Glutamatergic neuron (in vitro differentiated cells): Measurements from ENCODE around the gene CDC16. TPM values are rescaled to one million over a fixed set of nuclear protein-coding genes. Genes with fewer than 3 reads are reported as not detected.

Source experiments
- DNase-seq: peaks from one replicate; pipeline ENCODE4 v3.0.0; 2022
- H3K27ac Mint-ChIP-seq: one replicate; pipeline ENCODE4 v1.8.0; 2020; ENCODE audit warnings: mild to moderate bottlenecking, mixed read lengths, inconsistent platforms; ENCODE audit not compliant: unreplicated experiment
- H3K27me3 Mint-ChIP-seq: one replicate; pipeline ENCODE4 v1.8.0; 2020; ENCODE audit warnings: mild to moderate bottlenecking, moderate library complexity, mixed read lengths, inconsistent platforms; ENCODE audit not compliant: unreplicated experiment
- H3K36me3 Mint-ChIP-seq: one replicate; pipeline ENCODE4 v1.8.0; 2020; ENCODE audit warnings: mild to moderate bottlenecking, mixed read lengths, inconsistent platforms; ENCODE audit not compliant: unreplicated experiment
- H3K4me1 Mint-ChIP-seq: one replicate; pipeline ENCODE4 v1.8.0; 2020; ENCODE audit warnings: mild to moderate bottlenecking, low read depth, mixed read lengths, inconsistent platforms; ENCODE audit not compliant: unreplicated experiment
- H3K4me3 Mint-ChIP-seq: one replicate; pipeline ENCODE4 v1.8.0; 2020; ENCODE audit warnings: mild to moderate bottlenecking, mixed read lengths, inconsistent platforms; ENCODE audit not compliant: unreplicated experiment
- H3K9me3 Mint-ChIP-seq: one replicate; pipeline ENCODE4 v1.8.0; 2020; ENCODE audit warnings: mild to moderate bottlenecking, moderate library complexity, mixed read lengths, inconsistent platforms; ENCODE audit not compliant: unreplicated experiment
- total RNA-seq: library from RNA; stranded (reverse); fragmentation: NEBNext Ultra II Directional; extraction: Animal tissue kit (Norgen Biotek cat#: 25700); gene quantifications from one replicate; pipeline ENCODE4 v1.2.1, GENCODE V29; 2021; ENCODE audit not compliant: unreplicated experiment
- TF ChIP-seq, protein P1 (sequence below): fragments of 200-600 bp; sonication (generic); IDR thresholded peaks from one replicate; pipeline ENCODE4 v1.5.0; 2021; ENCODE audit not compliant: partially characterized antibody, unreplicated experiment

CDC16 gene
- total RNA-seq, 1 donor from 2014 or later = 85.1 TPM

DNA sequence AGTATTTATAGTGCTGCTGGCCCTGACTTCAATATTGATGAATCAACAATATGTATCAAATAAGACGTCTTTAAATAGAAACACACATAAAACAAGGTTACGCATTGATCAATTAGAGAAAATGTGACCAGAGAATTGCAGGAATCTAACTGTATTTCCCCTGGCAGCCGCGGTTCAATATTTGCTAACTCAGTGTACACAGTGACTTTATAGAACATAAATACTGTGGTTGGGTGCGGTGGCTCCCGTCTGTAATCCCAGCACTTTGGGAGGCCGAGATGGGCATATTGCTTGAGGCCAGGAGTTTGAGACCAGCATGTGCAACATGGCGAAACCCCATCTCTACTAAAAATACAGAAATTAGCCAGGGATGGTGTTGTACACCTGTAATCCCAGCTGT lies 23.9 kb downstream of the CDC16 start:
- Mint-ChIP-seq H3K4me3 (no peak overlapping the region), H3K27me3 (no peaks in the 10 kb centered on the region), H3K9me3 (no peaks in the 10 kb centered on the region), H3K27ac (no peak overlapping the region), H3K36me3 (no peaks in the 10 kb centered on the region), H3K4me1 (peaks cover 4% of the 10 kb centered on the region)
- no peak for DNase-seq
- TF ChIP-seq, protein P1, sequence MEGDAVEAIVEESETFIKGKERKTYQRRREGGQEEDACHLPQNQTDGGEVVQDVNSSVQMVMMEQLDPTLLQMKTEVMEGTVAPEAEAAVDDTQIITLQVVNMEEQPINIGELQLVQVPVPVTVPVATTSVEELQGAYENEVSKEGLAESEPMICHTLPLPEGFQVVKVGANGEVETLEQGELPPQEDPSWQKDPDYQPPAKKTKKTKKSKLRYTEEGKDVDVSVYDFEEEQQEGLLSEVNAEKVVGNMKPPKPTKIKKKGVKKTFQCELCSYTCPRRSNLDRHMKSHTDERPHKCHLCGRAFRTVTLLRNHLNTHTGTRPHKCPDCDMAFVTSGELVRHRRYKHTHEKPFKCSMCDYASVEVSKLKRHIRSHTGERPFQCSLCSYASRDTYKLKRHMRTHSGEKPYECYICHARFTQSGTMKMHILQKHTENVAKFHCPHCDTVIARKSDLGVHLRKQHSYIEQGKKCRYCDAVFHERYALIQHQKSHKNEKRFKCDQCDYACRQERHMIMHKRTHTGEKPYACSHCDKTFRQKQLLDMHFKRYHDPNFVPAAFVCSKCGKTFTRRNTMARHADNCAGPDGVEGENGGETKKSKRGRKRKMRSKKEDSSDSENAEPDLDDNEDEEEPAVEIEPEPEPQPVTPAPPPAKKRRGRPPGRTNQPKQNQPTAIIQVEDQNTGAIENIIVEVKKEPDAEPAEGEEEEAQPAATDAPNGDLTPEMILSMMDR = no peak

DNA sequence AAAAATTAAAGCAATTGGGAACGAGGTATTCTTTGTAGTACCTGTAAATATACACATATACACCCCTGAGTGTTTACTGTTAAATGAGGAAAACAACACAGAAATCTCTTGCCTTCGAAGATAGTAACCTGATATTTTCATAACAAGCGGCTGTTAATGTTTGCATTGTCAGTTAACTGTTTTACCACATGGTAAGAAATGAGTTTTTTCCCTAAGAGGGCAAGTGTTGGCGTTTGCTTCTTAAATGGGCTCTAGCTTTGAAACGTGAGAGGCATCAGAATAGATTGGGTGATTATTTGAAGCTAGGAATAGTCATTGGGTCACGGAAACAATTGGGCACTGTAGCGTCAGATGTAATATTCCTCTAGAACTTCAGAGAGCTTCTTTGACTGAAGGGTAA lies 24.7 kb downstream of the CDC16 start:
- Mint-ChIP-seq H3K27ac (no peak overlapping the region), H3K36me3 (no peaks in the 10 kb centered on the region), H3K27me3 (no peaks in the 10 kb centered on the region), H3K4me1 (peaks cover 4% of the 10 kb centered on the region), H3K9me3 (no peaks in the 10 kb centered on the region), H3K4me3 (no peak overlapping the region)
- TF ChIP-seq, protein P1 = no peak
- no peak for DNase-seq

DNA sequence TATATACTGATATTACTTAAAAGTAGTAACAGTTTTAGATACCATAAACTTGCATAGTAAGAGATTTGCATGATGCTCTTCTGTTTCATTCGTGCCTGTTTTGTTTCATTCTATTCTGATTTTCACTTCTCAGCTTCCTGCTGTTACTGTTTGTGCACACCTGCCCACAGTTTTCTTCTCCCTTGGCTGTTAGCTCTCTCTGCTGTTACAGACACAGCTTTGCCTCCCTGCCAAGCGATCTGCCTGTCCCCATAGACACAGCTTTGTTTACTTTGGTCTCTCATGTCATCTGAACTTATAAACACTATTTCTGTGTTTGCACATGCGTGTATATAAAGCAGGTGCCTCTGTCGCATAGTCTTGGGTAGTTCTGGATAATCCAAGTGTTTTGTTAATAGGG lies 25.3 kb downstream of the CDC16 start:
- TF ChIP-seq, protein P1 = no peak
- H3K4me3 Mint-ChIP-seq = no peak overlapping the region
- no peak overlapping the region for H3K27ac Mint-ChIP-seq
- no peaks in the 10 kb centered on the region for H3K36me3 Mint-ChIP-seq
- no peaks in the 10 kb centered on the region for H3K9me3 Mint-ChIP-seq
- H3K27me3 Mint-ChIP-seq = no peaks in the 10 kb centered on the region
- no peak for DNase-seq
- H3K4me1 Mint-ChIP-seq = peaks cover 4% of the 10 kb centered on the region

DNA sequence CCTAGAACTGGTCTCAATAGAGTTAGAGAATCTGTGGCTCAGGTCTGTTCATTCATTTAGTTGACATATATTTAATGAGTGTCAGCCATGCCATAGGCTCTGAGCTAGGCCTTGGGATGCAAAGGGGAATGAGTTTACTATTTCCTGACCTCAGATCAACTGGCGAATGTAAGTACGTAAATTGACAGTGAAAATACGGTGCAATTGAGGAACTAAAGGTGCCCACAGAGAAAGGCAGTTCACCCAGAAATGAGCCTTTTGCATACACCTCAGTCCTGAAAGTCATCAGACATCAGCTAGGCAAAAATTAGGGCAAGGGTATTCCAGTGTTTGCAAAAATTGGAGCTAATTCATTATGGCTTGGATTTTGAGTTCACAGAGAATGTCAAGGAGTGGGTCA lies 26.1 kb downstream of the CDC16 start:
- H3K9me3 Mint-ChIP-seq = no peaks in the 10 kb centered on the region
- H3K27me3 Mint-ChIP-seq = no peaks in the 10 kb centered on the region
- no peak for DNase-seq
- peaks cover 4% of the 10 kb centered on the region for H3K4me1 Mint-ChIP-seq
- H3K27ac Mint-ChIP-seq = no peak overlapping the region
- no peaks in the 10 kb centered on the region for H3K36me3 Mint-ChIP-seq
- TF ChIP-seq, protein P1 = no peak
- no peak overlapping the region for H3K4me3 Mint-ChIP-seq

DNA sequence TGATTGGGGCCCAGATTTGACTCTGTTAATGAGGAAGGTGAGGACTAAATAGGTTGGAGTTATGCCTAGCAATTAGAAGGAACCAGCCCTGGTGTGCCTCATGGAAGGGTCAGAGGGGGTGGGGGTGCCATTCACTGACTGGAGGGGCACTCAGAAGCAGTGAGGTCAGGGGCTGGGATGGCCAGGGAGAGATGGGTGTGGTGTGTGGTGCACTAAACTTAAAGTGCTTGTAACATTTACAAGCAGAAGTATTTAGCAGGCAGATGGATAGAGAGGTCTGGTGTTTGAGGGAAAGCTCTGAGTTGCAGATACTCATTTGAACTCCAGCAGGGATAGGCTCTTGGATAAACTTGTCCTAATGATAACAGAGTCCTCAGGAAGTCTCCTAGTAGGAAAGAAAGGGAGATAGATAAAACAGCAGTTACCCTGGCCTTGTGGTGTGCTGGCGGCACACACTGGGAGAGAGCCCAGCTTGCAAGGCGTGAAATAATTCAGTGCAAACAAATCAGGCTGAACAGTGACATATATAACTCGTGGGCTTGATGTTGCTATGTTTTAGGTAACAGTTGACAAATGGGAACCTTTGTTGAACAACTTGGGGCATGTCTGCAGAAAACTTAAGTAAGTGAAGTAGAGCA lies 26.8 kb downstream of the CDC16 start:
- H3K9me3 Mint-ChIP-seq = no peaks in the 10 kb centered on the region
- DNase-seq = no peak
- peaks cover 1% of the 10 kb centered on the region for H3K4me1 Mint-ChIP-seq
- no peaks in the 10 kb centered on the region for H3K36me3 Mint-ChIP-seq
- TF ChIP-seq, protein P1 = no peak
- no peak overlapping the region for H3K4me3 Mint-ChIP-seq
- no peak overlapping the region for H3K27ac Mint-ChIP-seq
- H3K27me3 Mint-ChIP-seq = no peaks in the 10 kb centered on the region
